ENCODE data around the gene SCN10A.

DNA sequence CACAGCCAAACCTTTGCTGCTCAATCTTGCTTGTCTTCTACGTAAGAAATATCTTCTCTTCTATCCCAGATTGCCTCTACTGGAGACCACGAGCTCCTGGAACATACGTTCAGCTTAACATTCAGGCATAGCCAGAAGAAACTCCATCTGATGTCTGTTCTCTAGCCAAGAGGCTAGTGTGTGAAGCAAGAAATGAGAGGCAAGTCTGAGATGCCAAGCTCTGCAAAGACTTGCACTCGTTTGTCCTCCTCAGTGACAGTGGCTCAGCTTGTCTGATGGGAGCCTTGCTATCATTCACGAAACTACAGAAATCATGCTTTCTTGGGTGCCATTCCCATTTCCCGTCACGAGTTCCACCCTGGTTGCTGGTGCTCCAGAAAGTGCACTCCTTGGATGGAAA, at the start of gene SCN10A:
- TF ChIP-seq ATF1 (CRISPR knock-in tag; IDR thresholded peaks at IDR 0.05) (no peak), ZNF792 (CRISPR knock-in tag; IDR thresholded peaks at IDR 0.05) (no peak), MAFG (CRISPR knock-in tag; IDR thresholded peaks at IDR 0.05) (no peak), NR2F2 (IDR thresholded peaks at IDR 0.05; ENCODE audit: borderline replicate concordance, low read depth) (no peak), KLF13 (CRISPR knock-in tag; IDR thresholded peaks at IDR 0.05) (no peak), RFX5 (IDR thresholded peaks at IDR 0.05; ENCODE audit: low read depth, low read length) (no peak), NFIC (IDR thresholded peaks at IDR 0.05; ENCODE audit: low read length) (no peak)
- TF ChIP-seq, protein P1, sequence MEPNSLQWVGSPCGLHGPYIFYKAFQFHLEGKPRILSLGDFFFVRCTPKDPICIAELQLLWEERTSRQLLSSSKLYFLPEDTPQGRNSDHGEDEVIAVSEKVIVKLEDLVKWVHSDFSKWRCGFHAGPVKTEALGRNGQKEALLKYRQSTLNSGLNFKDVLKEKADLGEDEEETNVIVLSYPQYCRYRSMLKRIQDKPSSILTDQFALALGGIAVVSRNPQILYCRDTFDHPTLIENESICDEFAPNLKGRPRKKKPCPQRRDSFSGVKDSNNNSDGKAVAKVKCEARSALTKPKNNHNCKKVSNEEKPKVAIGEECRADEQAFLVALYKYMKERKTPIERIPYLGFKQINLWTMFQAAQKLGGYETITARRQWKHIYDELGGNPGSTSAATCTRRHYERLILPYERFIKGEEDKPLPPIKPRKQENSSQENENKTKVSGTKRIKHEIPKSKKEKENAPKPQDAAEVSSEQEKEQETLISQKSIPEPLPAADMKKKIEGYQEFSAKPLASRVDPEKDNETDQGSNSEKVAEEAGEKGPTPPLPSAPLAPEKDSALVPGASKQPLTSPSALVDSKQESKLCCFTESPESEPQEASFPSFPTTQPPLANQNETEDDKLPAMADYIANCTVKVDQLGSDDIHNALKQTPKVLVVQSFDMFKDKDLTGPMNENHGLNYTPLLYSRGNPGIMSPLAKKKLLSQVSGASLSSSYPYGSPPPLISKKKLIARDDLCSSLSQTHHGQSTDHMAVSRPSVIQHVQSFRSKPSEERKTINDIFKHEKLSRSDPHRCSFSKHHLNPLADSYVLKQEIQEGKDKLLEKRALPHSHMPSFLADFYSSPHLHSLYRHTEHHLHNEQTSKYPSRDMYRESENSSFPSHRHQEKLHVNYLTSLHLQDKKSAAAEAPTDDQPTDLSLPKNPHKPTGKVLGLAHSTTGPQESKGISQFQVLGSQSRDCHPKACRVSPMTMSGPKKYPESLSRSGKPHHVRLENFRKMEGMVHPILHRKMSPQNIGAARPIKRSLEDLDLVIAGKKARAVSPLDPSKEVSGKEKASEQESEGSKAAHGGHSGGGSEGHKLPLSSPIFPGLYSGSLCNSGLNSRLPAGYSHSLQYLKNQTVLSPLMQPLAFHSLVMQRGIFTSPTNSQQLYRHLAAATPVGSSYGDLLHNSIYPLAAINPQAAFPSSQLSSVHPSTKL (CRISPR knock-in tag; IDR thresholded peaks at IDR 0.05) = no peak

All from HepG2 (cell line).